ENCODE measurements around the gene RBM12.

The RBM12 gene

GRCh38 chr20:35629427-35630145 lies 35.1 kb downstream of the RBM12 start:
- Histone ChIP-seq H3K27me3 (replicated peaks; ENCODE audit: control insufficient read depth, insufficient read depth, low read length) (no peaks in the 10 kb centered on the region), H3K9me3 (ENCODE audit: control insufficient read depth, low read length) (no peaks in the 10 kb centered on the region), H3K9ac (ENCODE audit: low read length) (no peak overlapping the region), H3K4me1 (ENCODE audit: control insufficient read depth, insufficient read depth, low read length) (peaks cover 3% of the 10 kb centered on the region), H3K4me3 (ENCODE audit: low read length) (no peak overlapping the region), H3K36me3 (ENCODE audit: control insufficient read depth, insufficient read depth, low read length, severe bottlenecking) (peaks cover 69% of the 10 kb centered on the region)
- DNase-seq (ENCODE audit: low read depth), result peak; percentile 13

- H3K9ac ChIP-seq (ENCODE audit: low read length), result no peak overlapping the region
- H3K36me3 ChIP-seq (ENCODE audit: control insufficient read depth, insufficient read depth, low read length, severe bottlenecking), result peaks cover 64% of the 10 kb centered on the region
These were observed 37.6 kb downstream of the RBM12 start for GRCh38 chr20:35627121-35627520.

GRCh38 chr20:35626386-35627001 lies 38.2 kb downstream of the RBM12 start:
- Histone ChIP-seq H3K4me3 (ENCODE audit: low read length) (no peak overlapping the region), H3K27me3 (replicated peaks; ENCODE audit: control insufficient read depth, insufficient read depth, low read length) (no peaks in the 10 kb centered on the region), H3K4me1 (ENCODE audit: control insufficient read depth, insufficient read depth, low read length) (peaks cover 3% of the 10 kb centered on the region), H3K9ac (ENCODE audit: low read length) (no peak overlapping the region), H3K36me3 (ENCODE audit: control insufficient read depth, insufficient read depth, low read length, severe bottlenecking) (peaks cover 57% of the 10 kb centered on the region), H3K9me3 (ENCODE audit: control insufficient read depth, low read length) (no peaks in the 10 kb centered on the region)
- DNase-seq (ENCODE audit: low read depth), result no peak

More at GRCh38 chr20:35627121-35627520, 37.6 kb downstream of the RBM12 start:
- no peaks in the 10 kb centered on the region for H3K27me3 ChIP-seq (replicated peaks; ENCODE audit: control insufficient read depth, insufficient read depth, low read length)
- no peak overlapping the region for H3K4me3 ChIP-seq (ENCODE audit: low read length)
- H3K9me3 ChIP-seq (ENCODE audit: control insufficient read depth, low read length), result no peaks in the 10 kb centered on the region
- no peak for DNase-seq (ENCODE audit: low read depth)
- peaks cover 3% of the 10 kb centered on the region for H3K4me1 ChIP-seq (ENCODE audit: control insufficient read depth, insufficient read depth, low read length)

GRCh38 chr20:35625584-35626385 lies 38.9 kb downstream of the RBM12 start:
- H3K36me3 ChIP-seq (ENCODE audit: control insufficient read depth, insufficient read depth, low read length, severe bottlenecking), result peaks cover 50% of the 10 kb centered on the region
- DNase-seq (ENCODE audit: low read depth), result no peak
- no peaks in the 10 kb centered on the region for H3K9me3 ChIP-seq (ENCODE audit: control insufficient read depth, low read length)
- no peaks in the 10 kb centered on the region for H3K27me3 ChIP-seq (replicated peaks; ENCODE audit: control insufficient read depth, insufficient read depth, low read length)
- H3K9ac ChIP-seq (ENCODE audit: low read length), result no peak overlapping the region
- no peak overlapping the region for H3K4me3 ChIP-seq (ENCODE audit: low read length)
- peaks cover 3% of the 10 kb centered on the region for H3K4me1 ChIP-seq (ENCODE audit: control insufficient read depth, insufficient read depth, low read length)

GRCh38 chr20:35621560-35621946 lies 43.1 kb downstream of the RBM12 start:
- peaks cover 20% of the 10 kb centered on the region for H3K36me3 ChIP-seq (ENCODE audit: control insufficient read depth, insufficient read depth, low read length, severe bottlenecking)
- H3K4me1 ChIP-seq (ENCODE audit: control insufficient read depth, insufficient read depth, low read length), result peaks cover 18% of the 10 kb centered on the region
- no peak overlapping the region for H3K9ac ChIP-seq (ENCODE audit: low read length)
- H3K9me3 ChIP-seq (ENCODE audit: control insufficient read depth, low read length), result no peaks in the 10 kb centered on the region
- H3K4me3 ChIP-seq (ENCODE audit: low read length), result no peak overlapping the region
- H3K27me3 ChIP-seq (replicated peaks; ENCODE audit: control insufficient read depth, insufficient read depth, low read length), result no peaks in the 10 kb centered on the region
- DNase-seq (ENCODE audit: low read depth), result no peak

- Histone ChIP-seq H3K27me3 (replicated peaks; ENCODE audit: control insufficient read depth, insufficient read depth, low read length) (no peaks in the 10 kb centered on the region), H3K4me1 (ENCODE audit: control insufficient read depth, insufficient read depth, low read length) (peaks cover 18% of the 10 kb centered on the region), H3K36me3 (ENCODE audit: control insufficient read depth, insufficient read depth, low read length, severe bottlenecking) (peaks cover 14% of the 10 kb centered on the region), H3K9ac (ENCODE audit: low read length) (no peak overlapping the region), H3K9me3 (ENCODE audit: control insufficient read depth, low read length) (no peaks in the 10 kb centered on the region), H3K4me3 (ENCODE audit: low read length) (no peak overlapping the region)
- no peak for DNase-seq (ENCODE audit: low read depth)
These were observed 43.7 kb downstream of the RBM12 start for GRCh38 chr20:35620818-35621559.

- no peaks in the 10 kb centered on the region for H3K36me3 ChIP-seq (ENCODE audit: control insufficient read depth, insufficient read depth, low read length, severe bottlenecking)
- no peaks in the 10 kb centered on the region for H3K9me3 ChIP-seq (ENCODE audit: control insufficient read depth, low read length)
- no peaks in the 10 kb centered on the region for H3K27me3 ChIP-seq (replicated peaks; ENCODE audit: control insufficient read depth, insufficient read depth, low read length)
- H3K4me1 ChIP-seq (ENCODE audit: control insufficient read depth, insufficient read depth, low read length), result peaks cover 18% of the 10 kb centered on the region
- no peak overlapping the region for H3K9ac ChIP-seq (ENCODE audit: low read length)
- H3K4me3 ChIP-seq (ENCODE audit: low read length), result peak overlapping the region; percentile 69
- DNase-seq (ENCODE audit: low read depth), result peak; percentile 85
These were observed 45.3 kb downstream of the RBM12 start for GRCh38 chr20:35619196-35620095.

- H3K9ac ChIP-seq (ENCODE audit: low read length), result peak overlapping the region; percentile 39
- no peaks in the 10 kb centered on the region for H3K27me3 ChIP-seq (replicated peaks; ENCODE audit: control insufficient read depth, insufficient read depth, low read length)
- peaks cover 18% of the 10 kb centered on the region for H3K4me1 ChIP-seq (ENCODE audit: control insufficient read depth, insufficient read depth, low read length)
- H3K4me3 ChIP-seq (ENCODE audit: low read length), result peak overlapping the region; percentile 67
- DNase-seq (ENCODE audit: low read depth), result peak; percentile 44
- H3K36me3 ChIP-seq (ENCODE audit: control insufficient read depth, insufficient read depth, low read length, severe bottlenecking), result no peaks in the 10 kb centered on the region
- no peaks in the 10 kb centered on the region for H3K9me3 ChIP-seq (ENCODE audit: control insufficient read depth, low read length)
These were observed 46.2 kb downstream of the RBM12 start for GRCh38 chr20:35618263-35619131.

GRCh38 chr20:35617397-35618262 lies 47.1 kb downstream of the RBM12 start:
- Histone ChIP-seq H3K27me3 (replicated peaks; ENCODE audit: control insufficient read depth, insufficient read depth, low read length) (no peaks in the 10 kb centered on the region), H3K36me3 (ENCODE audit: control insufficient read depth, insufficient read depth, low read length, severe bottlenecking) (no peaks in the 10 kb centered on the region), H3K4me3 (ENCODE audit: low read length) (peak overlapping the region; percentile 72), H3K4me1 (ENCODE audit: control insufficient read depth, insufficient read depth, low read length) (peaks cover 18% of the 10 kb centered on the region), H3K9me3 (ENCODE audit: control insufficient read depth, low read length) (no peaks in the 10 kb centered on the region), H3K9ac (ENCODE audit: low read length) (no peak overlapping the region)
- DNase-seq (ENCODE audit: low read depth), result peak; percentile 46
